Endodermal cell (in vitro differentiated cells): ENCODE measurements around the gene ST8SIA2. TPM values are rescaled to one million over a fixed set of nuclear protein-coding genes. Genes with fewer than 3 reads are reported as not detected.

Experiments used
- DNase-seq: peaks from one replicate; pipeline ENCODE4 v3.0.0-alpha.2; 2017
- H3K27ac ChIP-seq: 2 replicates; pipeline ENCODE4 v1.5.1; 2013; ENCODE audit warnings: mild to moderate bottlenecking, low read depth, low read length, moderate library complexity
- H3K27me3 ChIP-seq: 2 replicates; pipeline ENCODE4 v1.6.1; 2013; ENCODE audit warnings: mild to moderate bottlenecking, low read length, moderate library complexity; ENCODE audit not compliant: insufficient read depth, control insufficient read depth, poor library complexity, severe bottlenecking
- H3K36me3 ChIP-seq: 2 replicates; pipeline ENCODE4 v1.7.0; 2013; ENCODE audit warnings: mild to moderate bottlenecking, low read length, moderate library complexity; ENCODE audit not compliant: control insufficient read depth, insufficient read depth
- H3K4me1 ChIP-seq: one replicate; pipeline ENCODE4 v1.7.0; 2013; ENCODE audit warnings: low read length; ENCODE audit not compliant: control insufficient read depth, insufficient read depth
- H3K4me3 ChIP-seq: 2 replicates; pipeline ENCODE4 v1.5.1; 2013; ENCODE audit warnings: mild to moderate bottlenecking, low read length, moderate library complexity
- H3K9ac ChIP-seq: 2 replicates; pipeline ENCODE4 v1.6.1; 2013; ENCODE audit warnings: mild to moderate bottlenecking, low read length, moderate library complexity; ENCODE audit not compliant: poor library complexity, severe bottlenecking; ENCODE audit errors: extremely low read depth
- H3K9me3 ChIP-seq: 2 replicates; pipeline ENCODE4 v1.6.1; 2013; ENCODE audit warnings: mild to moderate bottlenecking, low read length, moderate library complexity; ENCODE audit not compliant: control insufficient read depth
- H3K27ac Mint-ChIP-seq: 2 replicates; pipeline ENCODE4 v1.8.0; 2020; ENCODE audit warnings: mixed read lengths
- H3K27me3 Mint-ChIP-seq: 2 replicates; pipeline ENCODE4 v1.8.0; 2021; ENCODE audit warnings: mild to moderate bottlenecking, mixed read lengths; ENCODE audit not compliant: insufficient read depth
- H3K36me3 Mint-ChIP-seq: 2 replicates; pipeline ENCODE4 v1.8.0; 2020; ENCODE audit warnings: low read depth, mixed read lengths
- H3K4me1 Mint-ChIP-seq: 2 replicates; pipeline ENCODE4 v1.8.0; 2020; ENCODE audit warnings: mixed read lengths
- H3K4me3 Mint-ChIP-seq: 2 replicates; pipeline ENCODE4 v1.8.0; 2020; ENCODE audit warnings: mild to moderate bottlenecking, moderate library complexity, mixed read lengths
- H3K9me3 Mint-ChIP-seq: 2 replicates; pipeline ENCODE4 v1.8.0; 2020; ENCODE audit warnings: mild to moderate bottlenecking, mixed read lengths
- CTCF ChIP-seq: fragments of 200-600 bp; sonication (generic); conservative IDR thresholded peaks from 2 replicates; pipeline ENCODE4 v1.5.0; 2021; ENCODE audit warnings: antibody characterized with exemption, mild to moderate bottlenecking
- WGBS, 2 experiments: methylation state at CpG; one replicate each; pipeline versions ENCODE4 v1.1.5 to v1.1.7; 2013; ENCODE audit warnings: missing lambda C conversion rate in 2 of 2, mixed read lengths in 1 of 2; ENCODE audit not compliant: insufficient coverage in 1 of 2, insufficient read length in 1 of 2; 5-methylcytosine and 5-hydroxymethylcytosine counted together
- total RNA-seq, 2 donors: library from RNA; stranded (reverse); fragmentation: NEBNext Ultra II Directional in 1 of 2; extraction: Animal tissue kit (Norgen Biotek cat#: 25700) in 1 of 2; gene quantifications; 2 replicates in 1 of 2; 3 replicates in 1 of 2; pipeline ENCODE4 v1.2.1, GENCODE V29; 2021

The ST8SIA2 gene
- total RNA-seq, 2 donors from 2014 or later = 8.1 to 8.9 TPM

DNA sequence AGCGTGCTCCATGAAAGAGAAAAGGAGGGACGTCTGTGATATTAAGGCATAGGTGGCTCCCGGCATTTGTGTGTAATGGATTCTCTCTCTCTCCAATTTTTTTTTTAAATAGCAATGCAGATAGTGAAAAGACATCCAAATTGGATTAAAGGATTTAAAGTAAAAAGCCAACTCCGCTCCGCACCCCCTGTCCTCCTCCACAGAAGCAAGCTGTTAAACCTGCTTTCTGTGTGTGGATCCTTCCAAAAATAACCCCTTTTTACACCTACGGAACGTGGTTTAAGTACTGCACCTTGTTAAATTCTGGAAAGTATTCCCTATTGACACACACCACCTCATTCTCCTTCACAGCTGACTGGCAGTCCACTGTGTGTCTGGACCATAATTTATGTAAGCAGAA lies 61.6 kb downstream of the ST8SIA2 start:
- Histone ChIP-seq H3K27ac (no peak overlapping the region), H3K4me3 (no peak overlapping the region), H3K36me3 (peaks cover 26% of the 10 kb centered on the region), H3K4me1 (peaks cover 5% of the 10 kb centered on the region), H3K9me3 (no peaks in the 10 kb centered on the region), H3K9ac (no peak overlapping the region), H3K27me3 (no peaks in the 10 kb centered on the region)
- Mint-ChIP-seq H3K36me3 (no peaks in the 10 kb centered on the region), H3K4me3 (no peak overlapping the region), H3K27ac (no peak overlapping the region), H3K27me3 (no peaks in the 10 kb centered on the region), H3K9me3 (no peaks in the 10 kb centered on the region), H3K4me1 (peaks cover 35% of the 10 kb centered on the region)
- WGBS, 2 experiments = 93 to 94% methylated on average over 3 to 6 of the region's 7 CpGs
- no peak for DNase-seq
- no peak for TF ChIP-seq CTCF

- no peaks in the 10 kb centered on the region for H3K9me3 Mint-ChIP-seq
- Histone ChIP-seq H3K36me3 (peaks cover 6% of the 10 kb centered on the region), H3K27ac (no peak overlapping the region), H3K4me1 (peaks cover 5% of the 10 kb centered on the region), H3K9me3 (no peaks in the 10 kb centered on the region), H3K4me3 (no peak overlapping the region), H3K9ac (no peak overlapping the region), H3K27me3 (no peaks in the 10 kb centered on the region)
- H3K4me3 Mint-ChIP-seq = no peak overlapping the region
- H3K4me1 Mint-ChIP-seq = peaks cover 35% of the 10 kb centered on the region
- no peaks in the 10 kb centered on the region for H3K36me3 Mint-ChIP-seq
- peaks cover 2% of the 10 kb centered on the region for H3K27me3 Mint-ChIP-seq
- TF ChIP-seq CTCF = no peak
- WGBS, 2 experiments = 95% methylated on average over 13 of the region's 13 CpGs
- H3K27ac Mint-ChIP-seq = no peak overlapping the region
- no peak for DNase-seq
Measured at GRCh38 chr15:92457471-92458041, 63.9 kb downstream of the ST8SIA2 start.

DNA sequence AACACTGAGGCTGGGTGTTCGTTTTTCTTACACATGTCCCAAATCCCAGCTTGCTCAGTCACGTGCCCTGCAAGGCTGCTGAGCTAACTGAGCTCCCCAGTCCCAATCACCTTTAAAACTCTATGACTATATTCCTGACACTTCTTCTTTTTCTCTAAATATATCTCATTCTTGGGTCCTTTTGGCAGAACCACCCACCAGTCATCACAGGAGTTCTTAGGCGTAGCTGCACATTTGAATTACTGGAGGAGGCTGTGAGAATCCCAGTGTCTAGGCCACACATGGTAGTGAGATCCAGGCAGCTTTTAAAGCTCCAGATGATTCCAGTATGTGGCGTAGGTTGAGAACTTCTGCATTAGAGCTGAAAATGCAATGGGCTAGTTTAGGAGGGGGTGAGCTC lies 66.3 kb downstream of the ST8SIA2 start:
- no peak overlapping the region for H3K27ac Mint-ChIP-seq
- Histone ChIP-seq H3K9me3 (no peaks in the 10 kb centered on the region), H3K4me1 (peaks cover 5% of the 10 kb centered on the region), H3K27ac (no peak overlapping the region), H3K4me3 (no peak overlapping the region), H3K27me3 (no peaks in the 10 kb centered on the region), H3K9ac (no peak overlapping the region), H3K36me3 (peaks cover 15% of the 10 kb centered on the region)
- no peaks in the 10 kb centered on the region for H3K9me3 Mint-ChIP-seq
- DNase-seq = no peak
- no peak for TF ChIP-seq CTCF
- peaks cover 5% of the 10 kb centered on the region for H3K36me3 Mint-ChIP-seq
- peaks cover 2% of the 10 kb centered on the region for H3K27me3 Mint-ChIP-seq
- WGBS, 2 experiments = 97 to 100% methylated on average over 1 to 4 of the region's 4 CpGs
- no peak overlapping the region for H3K4me3 Mint-ChIP-seq
- peaks cover 18% of the 10 kb centered on the region for H3K4me1 Mint-ChIP-seq
